HepG2 (cell line): ENCODE measurements around the gene TSPAN15. TPM values are rescaled to one million over a fixed set of nuclear protein-coding genes. Genes with fewer than 3 reads are reported as not detected.

Source experiments
- GZF1 ChIP-seq: sonication (generic); formaldehyde crosslinking; IDR thresholded peaks from 2 replicates; pipeline ENCODE4 v1.5.1; 2020; ENCODE audit warnings: mild to moderate bottlenecking, missing genetic modification reagents
- HMG20A ChIP-seq: IDR thresholded peaks from 2 replicates; pipeline ENCODE4 v1.6.1; 2016; ENCODE audit warnings: borderline replicate concordance
- KIAA2018 ChIP-seq: sonication (generic); formaldehyde crosslinking; IDR thresholded peaks from 2 replicates; pipeline ENCODE4 v1.5.0; 2020; ENCODE audit warnings: mild to moderate bottlenecking, missing genetic modification reagents, borderline replicate concordance
- KMT2A ChIP-seq: sonication (generic); formaldehyde crosslinking; IDR thresholded peaks from 2 replicates; pipeline ENCODE4 v1.4.0; 2020; ENCODE audit warnings: missing genetic modification reagents
- RORA ChIP-seq: sonication (generic); formaldehyde crosslinking; IDR thresholded peaks from 2 replicates; pipeline ENCODE4 v1.5.0; 2020; ENCODE audit warnings: mild to moderate bottlenecking, missing genetic modification reagents, moderate library complexity
- SYNCRIP ChIP-seq: fragments of 200-400 bp; formaldehyde crosslinking; IDR thresholded peaks from 2 replicates; pipeline ENCODE4 v1.6.1; 2018; ENCODE audit warnings: mild to moderate bottlenecking, low read depth, low read length; ENCODE audit not compliant: insufficient read depth
- TFAP4 ChIP-seq: sonication (generic); IDR thresholded peaks from 2 replicates; pipeline ENCODE4 v1.6.1; 2016; ENCODE audit warnings: low read depth, borderline replicate concordance
- TP53 ChIP-seq: sonication (generic); formaldehyde crosslinking; conservative IDR thresholded peaks from 2 replicates; pipeline ENCODE4 v1.4.0; 2020; ENCODE audit warnings: missing genetic modification reagents
- ZBTB8A ChIP-seq: sonication (generic); formaldehyde crosslinking; IDR thresholded peaks from 2 replicates; pipeline ENCODE4 v1.4.0; 2020; ENCODE audit warnings: mild to moderate bottlenecking, low read depth, missing genetic modification reagents, borderline replicate concordance
- ZFP82 ChIP-seq: sonication (generic); formaldehyde crosslinking; IDR thresholded peaks from 2 replicates; pipeline ENCODE4 v1.5.1; 2020; ENCODE audit warnings: mild to moderate bottlenecking, missing genetic modification reagents, borderline replicate concordance
- ZFP91 ChIP-seq: sonication (generic); formaldehyde crosslinking; IDR thresholded peaks from 2 replicates; pipeline ENCODE4 v1.9.0; 2022; ENCODE audit warnings: missing genetic modification reagents, mild to moderate bottlenecking, borderline replicate concordance
- ZFYVE20 ChIP-seq: sonication (generic); formaldehyde crosslinking; IDR thresholded peaks from 2 replicates; pipeline ENCODE4 v1.8.0; 2023; ENCODE audit warnings: low read depth, mild to moderate bottlenecking, moderate library complexity, missing genetic modification reagents, borderline replicate concordance
- ZNF143 ChIP-seq: sonication (generic); formaldehyde crosslinking; IDR thresholded peaks from 2 replicates; pipeline ENCODE4 v1.4.0; 2020; ENCODE audit warnings: missing genetic modification reagents
- ZNF652 ChIP-seq: IDR thresholded peaks from 2 replicates; pipeline ENCODE4 v1.6.1; 2016; ENCODE audit warnings: low read depth, borderline replicate concordance
- ZNF691 ChIP-seq: sonication (generic); formaldehyde crosslinking; IDR thresholded peaks from 2 replicates; pipeline ENCODE4 v1.4.0; 2020; ENCODE audit warnings: missing genetic modification reagents, low read depth, mild to moderate bottlenecking, borderline replicate concordance
- ZNF746 ChIP-seq: sonication (generic); formaldehyde crosslinking; IDR thresholded peaks from 2 replicates; pipeline ENCODE4 v1.8.0; 2022; ENCODE audit warnings: mild to moderate bottlenecking, missing genetic modification reagents
- ZZZ3 ChIP-seq: sonication (generic); formaldehyde crosslinking; IDR thresholded peaks from 2 replicates; pipeline ENCODE4 v1.4.0; 2020; ENCODE audit warnings: missing genetic modification reagents, mild to moderate bottlenecking, borderline replicate concordance
- polyA plus RNA-seq, 8 experiments: library from polyadenylated mRNA; depleted of rRNA in 3 of 8; stranded (reverse) in 7 of 8; unstranded in 1 of 8; fragments of >200 nt; fragmentation: Illumina TruSeq in 4 of 8; extraction: Trizol in 4 of 8; gene quantifications; 2 replicates each; pipeline versions ENCODE4 v1.2.1 to v1.2.3, GENCODE V29; 2011 to 2016; ENCODE audit warnings: low read depth in 4 of 8, missing spikeins in 1 of 8, mixed read lengths in 1 of 8; ENCODE audit not compliant: insufficient read depth in 1 of 8
- total RNA-seq, 5 experiments: library from RNA; depleted of rRNA; stranded (reverse); fragments of >200 nt; fragmentation: Illumina TruSeq; extraction: Trizol; gene quantifications; 2 replicates each; pipeline ENCODE4 v1.2.3, GENCODE V29; 2016; ENCODE audit warnings: low read depth in 1 of 5

The TSPAN15 gene
- total and polyA plus RNA-seq, 2 of the 13 experiments (the other 11 are each of a cell fraction or from before 2014, with no cell fraction given): 0.27 to 3.2 TPM

- peak; percentile 90; the same call in 1 of the 2 replicates for TF ChIP-seq HMG20A (CRISPR knock-in tag)
- no peak for TF ChIP-seq RORA
- TF ChIP-seq ZZZ3: no peak
- TF ChIP-seq ZNF746 (CRISPR knock-in tag): peak; percentile 80
- no peak for TF ChIP-seq ZNF143
- no peak for TF ChIP-seq ZFP91 (CRISPR knock-in tag)
- no peak for TF ChIP-seq KMT2A (CRISPR knock-in tag)
- TF ChIP-seq ZFYVE20 (CRISPR knock-in tag): no peak
- no peak for TF ChIP-seq ZBTB8A (CRISPR knock-in tag)
- peak; percentile 75; the same call in 1 of the 2 replicates for TF ChIP-seq ZNF691 (CRISPR knock-in tag)
- TF ChIP-seq TP53 (CRISPR knock-in tag): no peak
- TF ChIP-seq GZF1 (CRISPR knock-in tag): no peak
- TF ChIP-seq ZFP82 (CRISPR knock-in tag): no peak
- TF ChIP-seq ZNF652 (CRISPR knock-in tag): no peak
- TF ChIP-seq SYNCRIP: no peak
- peak; percentile 87; the same call in 1 of the 2 replicates for TF ChIP-seq TFAP4
- no peak for TF ChIP-seq KIAA2018 (CRISPR knock-in tag)
These were observed 25.6 kb upstream of the TSPAN15 start (continued) for GRCh38 chr10:69425511-69426298.
